HG02938 (cell line): ENCODE data around the gene TBC1D14.

Source experiments
- ATAC-seq: cut with Tn5 transposase; IDR thresholded peaks from one replicate; pipeline ENCODE4 v1.9.1; 2021; ENCODE audit warnings: mild to moderate bottlenecking, moderate library complexity; ENCODE audit not compliant: unreplicated experiment

Gene TBC1D14

GRCh38 chr4:6991771-6992557 is 82.3 kb downstream of the TBC1D14 start:
- no peak for ATAC-seq

DNA sequence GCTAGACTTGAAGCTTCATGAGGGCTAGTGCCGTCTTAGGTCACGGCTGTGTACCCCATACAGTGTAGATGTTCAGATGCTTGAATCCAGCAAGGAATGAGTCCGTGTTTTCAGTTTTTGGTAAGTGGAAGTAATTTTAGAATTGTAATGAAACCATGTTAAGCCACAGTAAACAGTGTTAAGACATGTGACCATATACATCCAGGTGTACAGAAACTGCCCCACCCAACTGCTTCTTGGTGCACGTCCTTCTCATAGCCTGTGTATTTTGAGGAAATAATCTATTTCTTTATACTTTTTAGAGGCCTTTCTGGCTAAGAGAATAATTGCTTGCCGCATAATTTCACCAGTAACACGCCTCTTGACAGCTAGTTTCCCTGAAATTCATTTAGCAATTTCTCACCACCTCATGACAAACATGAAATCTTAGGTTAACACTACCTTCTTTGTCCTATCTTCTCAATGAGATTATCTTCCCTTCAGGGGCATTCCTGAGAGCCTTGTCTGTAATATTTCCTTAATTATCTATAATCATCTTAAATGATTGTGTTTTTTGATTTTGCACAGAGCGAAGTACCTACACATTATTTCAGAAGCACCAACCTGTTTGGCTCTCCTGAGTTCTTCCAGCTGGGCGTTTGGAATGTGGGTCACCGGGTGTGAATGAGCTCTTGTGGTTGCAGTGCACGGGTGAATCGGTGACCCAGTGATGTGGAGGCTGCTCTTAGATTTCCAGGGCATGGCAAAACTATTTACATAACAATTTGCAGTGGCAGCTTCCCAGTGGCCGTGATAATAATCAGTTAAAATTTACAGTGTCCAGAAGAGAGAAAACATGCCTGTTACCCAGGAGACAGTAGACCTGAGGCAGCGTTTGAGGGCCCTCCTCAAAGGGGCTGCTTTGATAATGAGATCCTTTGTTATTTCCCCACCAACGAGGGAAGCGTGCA is 83.4 kb downstream of the TBC1D14 start:
- no peak for ATAC-seq

DNA sequence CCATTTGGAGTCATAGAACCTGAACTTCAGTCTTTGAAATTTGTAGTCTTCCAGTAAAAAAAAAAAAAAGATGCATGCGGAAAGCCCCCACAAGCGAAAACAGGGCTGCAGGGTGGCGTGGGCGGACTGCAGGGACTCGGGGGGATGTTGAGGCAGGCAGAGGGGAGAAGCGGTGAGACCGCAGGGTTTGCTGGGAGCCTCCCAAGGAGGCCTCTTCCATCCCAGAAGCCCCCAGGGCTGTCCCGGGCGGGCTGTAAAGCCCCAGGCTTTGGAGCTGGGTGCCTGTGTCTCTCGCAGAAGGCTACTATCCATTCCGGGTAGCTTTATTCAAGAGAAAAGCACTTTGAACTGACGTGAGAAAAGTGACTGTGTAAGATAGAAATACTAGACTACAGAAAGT is 86.9 kb downstream of the TBC1D14 start:
- ATAC-seq = no peak

GRCh38 chr4:6999172-7000086 is 89.8 kb downstream of the TBC1D14 start:
- no peak for ATAC-seq

GRCh38 chr4:7000421-7001176 is 91.0 kb downstream of the TBC1D14 start:
- ATAC-seq = no peak

DNA sequence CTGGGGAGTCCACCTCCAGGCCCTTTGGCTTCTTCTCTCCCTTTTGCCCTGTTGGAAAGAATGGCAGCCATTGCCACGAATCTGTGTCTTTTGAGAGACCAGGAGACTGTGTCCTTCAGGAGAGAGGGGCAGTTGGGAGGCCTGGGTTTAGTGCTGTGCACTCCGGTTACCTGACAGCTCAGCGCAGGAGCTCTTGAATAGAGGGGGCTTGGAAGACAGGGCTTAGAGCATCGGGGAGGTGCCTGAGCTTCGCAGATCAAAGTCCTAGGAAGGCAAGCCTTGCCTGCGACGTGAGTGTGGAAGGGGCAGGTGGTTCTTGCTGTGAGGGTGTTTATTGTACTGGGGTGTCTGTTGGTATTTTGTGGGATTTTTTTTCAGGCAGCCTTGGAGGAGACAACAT is 91.6 kb downstream of the TBC1D14 start:
- no peak for ATAC-seq

DNA sequence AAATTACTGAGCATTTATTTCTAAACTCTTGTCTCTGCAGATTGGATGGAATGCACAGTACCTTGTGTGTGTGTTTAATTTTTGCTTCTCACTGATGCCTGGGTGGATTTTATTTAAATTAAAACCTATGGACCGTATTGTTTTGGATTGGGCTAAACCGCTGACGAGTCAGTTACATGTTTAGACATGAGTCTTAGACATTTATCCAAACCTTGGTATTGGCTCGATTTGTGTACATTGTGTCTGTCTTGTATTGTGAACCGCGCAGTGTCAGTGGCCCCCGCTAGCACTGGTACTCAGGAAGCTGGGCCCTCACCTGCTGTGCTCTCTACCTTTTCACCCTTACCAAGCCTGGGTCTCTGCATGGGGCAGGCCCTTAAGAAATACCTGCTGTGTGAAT is 92.7 kb downstream of the TBC1D14 start:
- ATAC-seq = no peak

DNA sequence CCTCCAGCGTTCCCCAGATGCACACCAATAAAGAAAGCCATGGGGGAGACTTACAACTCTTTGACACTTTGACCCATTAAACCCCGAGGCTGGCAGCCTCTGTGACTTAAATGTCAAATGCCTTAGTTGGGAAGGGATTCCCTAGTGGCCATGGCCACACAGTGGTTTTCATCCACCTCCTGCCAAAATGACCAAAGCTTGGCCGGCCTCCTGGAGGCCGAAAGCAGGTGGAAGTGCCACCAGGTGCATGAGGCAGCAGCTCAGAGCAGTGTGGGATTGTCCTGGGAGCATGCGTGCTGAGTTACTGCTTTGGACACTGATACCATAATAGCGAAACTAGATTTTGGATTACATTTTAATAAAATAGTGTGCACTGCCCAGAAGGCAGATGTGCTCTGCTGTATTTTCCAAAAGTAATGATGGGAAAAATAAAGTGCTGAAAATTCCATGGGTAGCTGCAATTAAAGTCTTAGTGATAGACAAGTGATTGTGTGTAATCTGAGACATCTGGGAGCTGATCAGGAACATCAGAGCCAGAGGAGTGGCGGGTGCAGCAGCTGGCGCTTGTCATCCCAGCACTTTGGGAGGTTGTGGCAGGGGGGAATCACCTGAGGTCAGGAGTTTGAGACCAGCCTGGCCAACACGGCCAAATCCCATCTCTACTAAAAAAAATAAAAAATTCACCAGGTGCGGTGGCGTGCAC is 93.7 kb downstream of the TBC1D14 start:
- ATAC-seq = no peak

DNA sequence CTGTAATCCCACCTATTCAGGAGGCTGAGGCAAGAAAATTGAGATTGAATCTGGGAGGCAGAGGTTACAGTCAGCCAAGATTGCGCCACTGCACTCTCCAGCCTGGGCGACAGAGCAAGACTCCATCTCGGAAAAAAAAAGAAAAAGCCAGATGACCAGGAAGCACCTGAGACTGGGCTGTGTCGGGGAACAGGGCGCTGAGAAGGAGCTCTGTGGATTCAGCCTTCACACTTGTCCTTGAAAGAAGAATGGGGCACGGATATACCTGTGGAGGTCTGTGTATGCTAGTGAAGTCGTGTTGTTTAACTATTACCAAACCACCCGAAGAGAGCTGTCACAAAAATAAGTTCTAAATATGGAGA is 94.2 kb downstream of the TBC1D14 start:
- ATAC-seq = no peak

DNA sequence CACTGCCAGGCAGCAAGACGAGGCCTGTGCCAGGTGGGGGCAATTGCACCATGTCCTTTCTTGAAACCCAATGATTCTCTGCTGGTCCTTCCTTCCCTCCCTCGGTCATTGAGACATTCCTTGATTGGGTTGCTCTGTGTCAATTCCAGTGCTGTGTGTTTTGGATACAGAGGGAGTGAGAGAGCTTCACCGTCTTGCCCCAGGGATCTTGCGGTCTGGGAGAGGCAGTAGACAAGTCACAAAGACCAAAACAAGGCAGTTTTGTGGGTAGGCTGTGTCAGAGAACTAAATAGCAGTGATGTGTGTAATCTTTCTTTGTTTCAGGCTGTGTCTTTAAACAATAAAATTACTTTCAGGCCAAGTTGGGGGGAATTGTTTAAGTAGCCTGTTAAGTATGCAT is 94.7 kb downstream of the TBC1D14 start:
- ATAC-seq = no peak

DNA sequence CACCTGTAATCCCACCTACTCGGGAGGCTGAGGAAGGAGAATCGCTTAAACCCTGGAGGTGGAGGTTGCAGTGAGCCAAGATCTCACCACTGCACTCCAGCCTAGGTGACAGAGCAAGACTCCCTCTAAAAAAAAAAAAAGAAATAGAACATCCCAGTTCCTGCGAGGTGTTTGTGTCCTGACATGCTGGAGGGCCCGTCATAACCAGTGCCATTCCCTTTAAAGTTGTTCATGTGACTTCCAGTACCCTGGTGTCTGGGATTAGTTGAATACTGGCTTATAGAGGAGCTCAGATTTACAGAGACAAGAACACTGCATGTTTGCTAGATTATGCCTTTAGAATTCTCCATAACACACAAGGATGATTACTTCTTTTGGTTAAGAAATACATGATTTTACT is 95.9 kb downstream of the TBC1D14 start:
- ATAC-seq = no peak

- ATAC-seq = no peak
These were observed 96.8 kb downstream of the TBC1D14 start for GRCh38 chr4:7006411-7006810.

DNA sequence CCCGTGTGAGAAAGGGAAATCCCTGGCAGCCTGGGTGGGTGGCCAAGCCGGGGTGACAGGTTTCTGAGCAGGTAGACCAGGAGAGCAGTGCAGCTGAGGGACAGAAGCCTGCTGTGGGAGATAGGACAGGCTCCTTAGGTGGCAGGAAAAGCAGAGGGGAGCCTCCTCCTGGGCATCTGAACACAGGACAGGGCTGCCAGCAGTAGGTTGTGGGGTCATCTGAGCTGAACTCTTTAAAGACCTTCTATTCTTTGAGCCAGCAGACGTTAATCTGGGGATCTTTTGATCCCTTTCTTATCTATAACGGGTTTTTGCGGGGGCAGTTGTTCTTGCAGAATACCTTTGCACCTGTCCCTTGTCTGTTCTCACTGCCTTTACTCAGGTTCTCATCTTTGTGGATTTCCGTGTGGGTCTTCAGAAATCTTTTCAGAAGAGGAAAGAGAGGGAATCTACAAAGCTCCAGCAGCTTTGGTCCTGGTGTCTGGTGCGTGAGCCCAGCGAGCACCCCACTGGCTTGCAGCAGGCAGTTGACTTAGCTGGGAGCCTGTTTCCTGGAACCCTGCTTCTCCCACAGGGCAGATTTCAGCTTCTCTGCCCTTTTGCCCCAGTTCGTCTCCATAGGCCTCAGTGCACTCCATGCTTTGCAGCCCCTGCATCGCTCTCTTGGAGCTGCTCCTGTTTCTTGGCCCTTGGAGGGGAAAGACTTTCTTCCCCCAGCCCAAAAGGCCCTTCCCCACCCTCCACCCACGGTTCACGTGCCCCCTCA is 97.7 kb downstream of the TBC1D14 start:
- ATAC-seq = no peak

DNA sequence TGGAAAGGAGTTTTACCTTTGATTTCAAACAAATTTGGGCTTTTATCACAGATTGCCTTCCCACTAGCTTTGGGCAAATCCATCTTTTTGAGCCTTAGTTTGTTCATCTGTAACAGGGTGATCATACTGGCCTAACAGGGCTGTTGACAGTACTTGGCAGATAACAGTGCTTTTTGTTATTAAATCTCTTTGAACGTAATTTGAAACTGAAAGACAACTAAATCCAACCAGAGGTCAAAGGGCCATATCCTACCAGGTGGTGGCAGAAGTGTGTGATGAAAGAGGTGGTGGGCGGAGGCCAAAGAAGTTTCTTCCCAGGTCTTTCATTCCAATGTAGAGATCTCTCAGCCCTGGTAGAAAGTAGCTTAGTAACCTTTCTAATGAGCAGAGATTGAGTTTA is 98.3 kb downstream of the TBC1D14 start:
- ATAC-seq = no peak

DNA sequence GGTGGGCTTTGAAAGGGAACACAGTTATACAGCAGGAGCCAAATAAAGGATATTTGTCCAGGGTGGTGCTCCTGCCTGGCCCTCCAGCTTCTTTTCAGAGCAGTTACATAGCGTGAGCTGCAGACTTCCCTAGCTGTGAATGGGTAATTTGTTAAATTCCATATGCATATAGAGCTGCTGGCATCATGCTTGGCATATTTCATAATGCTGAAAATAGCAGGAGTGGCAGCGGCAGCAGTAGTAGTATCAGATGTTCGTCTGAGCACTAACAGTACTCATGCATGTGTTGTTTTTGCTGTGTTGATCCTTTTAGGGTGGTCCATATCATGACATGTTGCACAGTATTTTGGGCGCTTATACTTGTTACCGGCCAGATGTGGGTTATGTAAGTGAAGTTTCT is 99.9 kb downstream of the TBC1D14 start:
- ATAC-seq = no peak

GRCh38 chr4:7013175-7013574 is 103.5 kb downstream of the TBC1D14 start:
- no peak for ATAC-seq

- no peak for ATAC-seq
These were observed 105.2 kb downstream of the TBC1D14 start for GRCh38 chr4:7014815-7015214.

- ATAC-seq = no peak
These were observed 105.9 kb downstream of the TBC1D14 start for GRCh38 chr4:7015383-7016035.
